HG02759 (cell line): ENCODE data around the gene KPNA6.
"Not testable (repeated sequence)": the region's sequence is repeated elsewhere in the genome, so short reads cannot be mapped to it uniquely, and the experiment has no call there.

ENCODE experiments used
- ATAC-seq: cut with Tn5 transposase; IDR thresholded peaks from one replicate; pipeline ENCODE4 v1.9.1; 2021; ENCODE audit warnings: mild to moderate bottlenecking, moderate library complexity; ENCODE audit not compliant: unreplicated experiment

The KPNA6 gene

DNA sequence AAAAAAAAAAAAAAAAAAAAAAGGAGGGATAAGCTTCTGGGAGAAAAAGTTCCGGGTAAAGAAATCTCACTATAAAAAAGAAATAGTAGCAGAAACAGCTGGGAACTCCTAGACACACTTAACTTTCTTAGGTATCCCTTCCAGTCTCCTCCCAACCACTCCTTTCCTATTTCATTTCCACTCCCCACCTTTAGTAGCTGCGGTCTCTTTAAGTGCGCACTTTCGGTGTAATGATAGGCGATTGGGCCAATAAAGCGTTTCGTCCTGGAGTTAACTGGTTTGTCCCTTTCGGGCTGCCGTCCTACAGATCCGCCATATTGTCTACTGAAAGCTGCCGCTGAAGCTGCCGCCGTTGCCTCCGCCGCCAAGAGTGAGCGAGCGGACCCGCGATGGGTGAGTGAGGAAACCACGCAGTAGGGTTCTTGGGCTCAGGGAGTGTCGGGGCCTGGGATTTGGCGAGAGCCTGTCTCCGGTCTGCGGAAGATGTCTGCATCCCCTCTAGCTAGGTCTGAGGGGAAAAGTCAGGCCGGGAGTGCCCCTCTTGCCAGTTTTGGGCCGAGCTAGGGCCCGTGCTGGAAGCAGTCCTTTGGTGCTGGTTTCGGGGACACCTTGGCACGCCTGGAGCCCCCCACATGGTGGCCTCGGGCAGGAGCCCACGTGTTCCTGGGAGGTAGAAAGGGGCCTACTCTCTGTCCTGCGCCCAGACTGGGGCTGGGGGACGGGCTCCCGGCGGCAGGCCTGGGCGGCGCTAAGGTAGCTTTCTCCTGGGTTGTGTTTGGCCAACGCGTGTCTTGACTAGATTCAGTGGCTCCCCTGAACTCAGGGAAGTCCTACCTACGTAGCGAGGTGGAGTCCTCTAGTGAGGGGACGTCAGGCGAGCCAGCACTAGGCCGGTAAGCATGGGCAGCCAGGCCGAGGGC lies at the start of gene KPNA6:
Gene KPNA6 (plus strand): TSS at position 315 of the 920 bp plus-strand sequence. CDS start 75 bp downstream, at position 390.
- peak; percentile 72 for ATAC-seq

DNA sequence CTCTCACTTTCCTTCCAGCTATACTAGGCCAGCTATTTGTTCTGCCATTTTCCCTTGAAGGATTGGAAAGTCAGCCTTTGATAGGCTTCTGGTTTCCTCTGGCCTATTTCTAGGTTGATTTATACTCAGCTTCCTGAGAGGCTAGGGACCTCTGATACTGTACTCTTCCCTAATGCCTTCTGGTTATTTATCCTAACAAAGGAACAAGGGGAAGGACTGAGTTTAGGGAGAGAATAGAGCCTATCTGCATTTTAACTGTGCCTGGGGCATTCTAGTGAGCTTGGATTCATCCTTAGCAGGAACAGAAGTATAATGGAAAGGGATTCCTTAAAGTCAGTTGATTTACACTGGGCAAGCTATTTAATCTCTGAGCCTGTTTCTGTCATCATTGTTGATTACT lies 46.9 kb upstream of the KPNA6 start:
- ATAC-seq = no peak

DNA sequence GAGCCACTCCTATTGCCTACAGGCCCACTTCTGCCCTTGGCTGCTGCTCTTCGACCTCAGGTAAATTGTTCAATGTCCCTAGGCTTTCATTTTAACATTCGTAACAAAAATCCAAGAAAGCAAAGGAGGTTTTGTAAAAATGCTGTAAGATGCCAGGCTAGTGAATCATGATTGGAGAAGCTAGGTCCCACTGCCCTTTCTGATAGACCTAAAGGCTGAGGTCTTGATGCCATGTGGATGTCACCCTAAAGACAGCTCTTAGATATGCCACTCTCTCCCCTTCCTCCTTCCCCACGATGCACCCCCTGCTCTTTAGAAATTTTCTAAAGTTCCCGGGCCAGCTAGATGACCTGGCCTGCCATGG lies 45.0 kb upstream of the KPNA6 start:
- no peak for ATAC-seq

DNA sequence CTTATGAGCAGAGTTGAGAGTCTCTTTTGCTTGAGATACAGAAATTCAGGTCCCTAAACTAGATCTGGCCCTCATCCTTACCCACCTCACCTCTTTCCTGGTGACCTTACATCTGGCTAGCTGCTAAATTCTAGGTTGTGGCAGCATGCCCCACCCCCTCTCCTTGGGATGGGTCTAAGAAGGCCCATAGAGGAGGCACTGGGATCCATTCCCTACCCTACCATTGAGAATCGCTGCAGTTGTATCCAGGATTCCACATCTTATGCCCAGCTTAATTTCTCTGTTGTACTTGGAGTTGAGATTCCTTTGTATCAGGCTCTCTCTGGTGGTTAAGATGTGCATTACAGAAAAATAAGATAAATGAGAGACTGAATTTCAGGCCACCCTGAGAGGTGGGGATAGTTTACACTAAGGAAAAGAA lies 44.6 kb upstream of the KPNA6 start:
- no peak for ATAC-seq

DNA sequence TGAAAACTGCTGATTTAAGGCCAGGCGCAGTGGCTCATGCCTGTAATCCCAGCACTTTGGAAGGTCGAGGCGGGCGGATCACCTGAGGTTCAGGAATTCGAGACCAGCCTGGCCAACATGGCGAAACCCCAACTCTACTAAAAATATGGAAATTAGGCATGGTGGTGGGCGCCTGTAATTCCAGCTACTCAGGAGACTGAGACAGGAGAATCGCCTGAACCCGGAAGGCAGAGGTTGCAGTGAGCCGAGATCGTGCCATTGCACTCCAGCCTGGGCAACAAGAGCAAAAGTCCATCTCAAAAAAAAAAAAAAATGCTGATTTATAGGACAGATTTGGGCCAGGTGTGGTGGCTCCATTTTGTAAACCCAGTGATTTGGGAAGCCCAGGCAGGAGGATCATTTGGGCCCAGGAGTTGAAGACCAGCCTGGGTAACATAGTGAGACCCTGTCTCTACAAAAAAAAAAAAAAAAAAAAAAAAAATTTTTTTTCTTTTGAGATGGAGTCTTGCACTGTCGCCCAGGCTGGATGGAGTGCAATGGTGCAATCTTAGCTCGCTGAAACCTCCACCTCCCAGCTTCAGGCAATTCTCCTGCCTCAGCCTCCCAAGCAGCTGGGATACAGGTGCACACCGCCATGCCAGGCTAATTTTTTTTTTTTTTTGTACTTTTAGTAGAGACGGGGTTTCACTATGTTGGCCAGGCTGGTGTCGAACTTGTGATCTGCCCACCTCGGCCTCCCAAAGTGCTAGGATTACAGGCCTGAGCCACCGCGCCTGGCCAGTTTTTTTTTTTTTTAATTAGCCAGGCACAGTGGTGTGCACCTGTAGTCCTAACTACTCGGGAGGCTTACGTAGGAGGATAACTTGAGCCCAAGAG lies 42.0 kb upstream of the KPNA6 start:
- not testable (repeated sequence) for ATAC-seq

DNA sequence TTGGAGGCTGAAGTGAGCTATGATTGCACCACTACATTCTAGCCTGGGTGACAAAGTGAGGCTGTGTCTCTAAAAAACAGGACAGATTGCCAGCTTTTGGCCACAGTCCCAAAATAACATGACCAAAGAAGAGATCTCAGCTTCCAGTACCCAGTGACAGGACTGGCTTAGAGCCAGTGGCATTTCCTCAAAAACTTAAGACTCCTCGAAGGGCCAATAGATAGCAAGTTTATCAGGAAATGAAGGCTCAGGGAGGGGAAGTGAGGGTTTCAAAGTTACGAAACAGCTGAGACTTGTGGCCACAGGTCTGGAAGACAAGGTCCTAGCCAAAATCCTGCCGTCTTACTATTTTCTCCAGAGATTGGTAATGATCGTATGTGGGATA lies 41.4 kb upstream of the KPNA6 start:
- no peak for ATAC-seq

DNA sequence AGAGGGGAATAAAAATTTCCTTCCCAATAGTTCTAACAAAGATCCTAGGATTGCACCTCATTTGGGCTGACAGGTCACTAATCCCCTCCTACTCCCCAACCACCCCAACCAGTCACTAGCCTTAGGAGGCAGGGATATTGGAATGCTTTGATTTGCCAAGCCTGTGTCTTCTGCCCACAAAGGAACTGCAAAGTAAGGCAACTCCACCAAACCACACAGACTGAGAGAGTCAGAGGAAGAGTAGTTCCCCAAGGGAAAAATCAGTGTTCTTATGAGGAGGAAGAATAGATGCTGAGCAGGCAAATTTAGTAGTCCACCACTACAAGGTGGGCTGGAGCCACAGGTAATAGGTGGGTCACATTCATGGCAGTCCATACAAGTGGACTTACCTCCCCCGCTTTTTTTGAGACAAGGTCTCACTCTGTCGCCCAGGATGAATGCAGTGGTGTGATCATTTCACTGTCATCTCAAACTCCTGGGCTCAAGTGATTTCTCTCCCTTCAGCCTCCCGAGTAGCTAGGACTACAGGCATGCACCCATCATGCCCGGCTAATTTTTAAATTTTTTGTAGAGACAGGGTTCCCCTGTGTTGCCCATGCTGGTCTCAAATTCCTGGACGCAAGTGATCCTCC lies 38.8 kb upstream of the KPNA6 start:
- ATAC-seq = no peak

DNA sequence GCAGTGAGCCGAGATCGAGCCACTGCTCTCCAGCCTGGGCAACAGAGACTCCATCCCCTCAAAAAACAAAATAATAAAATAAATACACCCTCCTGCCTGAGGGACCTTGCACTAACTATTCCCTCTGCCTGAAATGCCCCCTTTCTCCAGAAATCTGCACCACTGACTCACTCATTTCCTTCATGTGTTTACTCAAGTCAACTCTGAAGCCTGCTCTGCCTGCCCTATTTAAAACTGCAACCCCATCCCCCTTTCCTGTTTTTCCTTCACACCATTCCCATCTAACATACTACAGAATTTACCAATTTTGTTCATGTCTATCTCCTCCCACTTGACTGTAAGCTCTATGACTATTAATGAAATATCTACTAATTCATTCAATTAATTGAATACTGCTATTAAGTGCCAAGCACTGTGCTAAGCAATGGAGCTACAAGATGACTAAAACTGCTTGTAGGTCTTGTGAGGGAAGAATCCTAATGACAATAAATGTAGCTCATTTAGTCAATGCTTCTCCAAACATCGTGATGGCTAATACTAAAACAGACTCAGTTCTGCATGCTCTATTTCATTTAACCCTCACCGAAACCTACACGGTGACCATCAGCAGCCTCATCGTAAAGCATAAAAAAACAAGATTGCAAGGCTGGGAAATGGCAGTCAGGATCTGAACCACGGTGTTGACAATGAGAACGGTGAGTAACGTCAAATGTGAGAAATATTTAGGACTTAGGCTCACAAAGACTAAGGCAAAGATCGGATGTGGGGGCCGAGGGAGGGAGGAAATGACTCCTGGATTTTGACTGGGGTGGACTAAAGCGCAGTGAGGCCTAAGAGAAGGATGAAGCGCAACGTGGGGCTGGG lies 35.9 kb upstream of the KPNA6 start:
- no peak for ATAC-seq

DNA sequence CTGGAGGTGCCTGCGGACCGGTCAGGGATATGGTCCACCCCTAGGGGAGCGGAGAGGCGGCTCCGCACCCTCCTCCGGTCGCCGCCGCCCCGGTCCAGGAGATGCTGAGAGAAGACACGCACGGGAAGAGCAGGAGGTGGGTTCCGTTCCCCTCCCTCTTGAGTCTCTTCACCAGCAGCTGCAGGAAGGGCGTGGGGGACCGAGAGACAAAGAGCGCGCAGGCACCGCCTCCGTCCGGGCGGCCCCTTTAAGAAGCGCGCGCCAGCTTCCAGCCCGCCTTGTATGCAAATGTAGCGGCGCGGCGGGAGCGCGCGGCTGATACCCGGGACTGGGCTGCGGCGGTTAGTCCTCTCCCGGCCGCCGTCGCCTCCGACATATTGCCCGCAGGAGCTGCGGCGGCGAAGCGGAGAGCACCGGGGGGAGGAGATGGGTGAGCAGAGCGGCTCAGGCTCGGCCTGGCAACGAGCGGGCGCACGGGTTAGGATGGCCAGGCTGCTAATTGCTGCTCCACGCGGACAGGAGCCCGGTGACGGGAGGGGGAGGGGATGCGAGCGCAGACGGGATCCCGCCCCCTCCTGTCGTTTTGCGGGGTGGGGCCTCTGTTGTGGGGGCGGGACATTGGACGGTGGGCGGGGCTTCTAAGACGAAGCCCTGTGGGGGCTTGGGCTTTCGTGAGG lies 35.1 kb upstream of the KPNA6 start, which contains the start of gene TMEM39B:
Gene TMEM39B (plus strand): TSS at position 318 of the 677 bp plus-strand sequence. CDS start 109 bp downstream, at position 427.
- peak; percentile 91 for ATAC-seq

DNA sequence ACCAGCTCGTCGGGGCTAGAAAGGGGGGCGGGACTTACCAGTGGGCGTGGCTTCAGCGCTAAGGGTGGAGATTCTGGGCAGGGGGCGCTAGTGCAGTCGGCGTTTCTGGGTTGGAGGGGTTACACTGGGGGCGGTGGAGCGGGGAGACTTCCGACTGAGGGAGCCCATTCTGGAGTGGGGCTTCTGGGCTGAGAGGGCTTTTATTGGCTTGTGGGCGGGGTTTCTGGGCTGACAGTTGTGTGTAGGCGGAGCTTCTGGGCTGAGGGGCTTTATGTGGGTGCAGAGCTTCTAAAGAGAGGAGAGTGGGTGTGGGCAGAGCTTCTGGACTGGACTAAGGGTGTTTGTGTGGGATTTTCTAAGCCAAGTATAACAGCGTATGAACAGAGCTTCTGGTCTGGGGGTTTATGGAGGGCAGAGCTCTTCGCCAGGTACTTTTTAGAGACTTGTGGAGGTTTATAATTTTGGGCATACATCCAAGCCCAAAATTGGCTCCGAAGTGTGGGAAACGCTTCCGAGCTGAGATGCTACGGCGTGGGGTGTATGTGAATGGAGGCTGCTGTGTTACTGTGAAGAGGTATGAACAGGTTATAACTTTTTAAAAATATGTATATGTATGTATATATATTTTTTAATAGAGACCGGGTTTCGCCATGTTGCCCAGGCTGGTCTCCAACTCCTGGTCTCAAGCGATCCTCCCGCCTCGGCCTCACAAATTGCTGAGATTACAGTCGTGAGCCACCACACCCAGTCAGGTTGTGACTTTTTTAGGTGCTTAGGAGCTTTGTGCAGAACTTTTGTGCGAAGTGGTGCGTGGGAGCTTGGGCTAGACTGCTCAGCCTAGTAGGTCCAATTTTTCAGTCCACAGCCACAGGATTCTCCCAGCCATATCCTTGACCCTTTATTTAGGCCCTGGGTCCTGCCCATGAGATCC lies 34.3 kb upstream of the KPNA6 start:
- no peak for ATAC-seq

DNA sequence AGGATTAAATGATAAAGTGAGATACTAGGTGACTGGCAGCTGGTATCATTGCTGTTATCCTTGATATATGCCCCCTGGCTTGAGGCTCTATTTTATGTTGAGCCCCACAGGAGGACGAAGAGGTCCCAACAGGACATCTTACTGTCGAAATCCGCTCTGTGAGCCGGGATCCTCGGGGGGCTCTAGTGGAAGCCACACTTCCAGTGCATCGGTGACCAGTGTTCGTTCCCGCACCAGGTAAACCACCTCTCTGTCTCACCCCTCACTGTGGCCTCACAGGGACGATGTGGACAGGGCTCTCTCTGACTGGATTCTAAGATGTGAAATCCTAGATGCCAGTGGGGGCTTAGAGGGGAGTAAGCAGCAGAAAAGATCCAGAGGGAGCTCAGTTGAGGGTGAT lies 33.0 kb upstream of the KPNA6 start:
- ATAC-seq = no peak

DNA sequence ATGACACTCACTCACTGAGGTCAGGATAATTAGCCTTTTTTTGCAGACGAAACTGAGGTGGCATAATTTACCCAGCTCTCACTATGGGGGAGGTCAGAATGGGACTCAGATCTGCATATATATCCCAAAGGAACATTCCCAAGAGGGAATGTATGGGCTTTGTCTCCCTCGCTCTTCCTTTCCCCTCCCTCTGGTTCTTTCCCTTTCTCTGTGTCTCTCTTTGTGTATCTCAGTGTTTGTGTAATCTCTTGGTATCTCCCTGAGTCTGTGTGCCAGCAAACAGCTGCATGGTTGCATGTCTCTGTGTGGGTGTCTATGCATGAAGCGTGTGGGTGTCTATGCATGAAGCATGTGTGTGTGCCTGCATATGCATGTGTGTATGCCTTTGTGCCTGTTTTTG lies 30.4 kb upstream of the KPNA6 start:
- ATAC-seq = no peak

DNA sequence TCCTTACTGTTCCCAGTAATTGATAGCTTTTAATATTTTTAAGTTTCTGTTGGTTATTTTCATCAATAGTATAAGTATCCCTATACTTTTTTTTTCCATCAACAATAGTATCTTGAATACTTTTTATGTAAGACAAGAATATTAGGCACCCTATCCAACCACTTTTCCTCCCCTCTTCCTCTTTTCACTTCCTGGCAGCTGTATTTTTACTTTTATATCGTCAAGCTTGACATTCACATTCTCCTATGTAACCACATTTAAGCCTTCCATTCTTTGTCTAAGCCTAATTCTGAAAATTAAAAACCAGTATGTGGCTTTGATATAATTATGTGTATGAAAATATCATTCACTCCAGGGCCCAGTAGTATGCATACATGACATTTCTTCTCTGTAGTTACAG lies 25.8 kb upstream of the KPNA6 start:
- no peak for ATAC-seq

DNA sequence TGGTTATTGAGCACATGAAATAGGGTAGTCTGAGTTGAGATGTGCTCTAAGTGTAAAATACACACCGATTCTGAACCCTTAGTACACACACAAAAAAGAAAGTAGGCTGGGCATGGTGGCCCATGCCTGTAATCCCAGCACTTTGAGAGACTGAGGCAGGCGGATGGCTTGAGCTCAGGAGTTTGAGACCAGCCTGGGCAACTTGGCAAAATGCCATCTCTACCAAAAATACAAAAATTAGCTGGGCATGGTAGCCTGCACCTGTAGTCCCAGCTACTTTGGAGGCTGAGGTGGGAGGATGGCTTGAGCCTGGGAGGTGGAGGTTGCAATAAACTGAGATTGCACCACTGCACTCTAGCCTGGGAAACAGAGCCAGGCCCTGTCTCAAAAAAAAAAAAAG lies 21.5 kb upstream of the KPNA6 start:
- ATAC-seq = not testable (repeated sequence)

DNA sequence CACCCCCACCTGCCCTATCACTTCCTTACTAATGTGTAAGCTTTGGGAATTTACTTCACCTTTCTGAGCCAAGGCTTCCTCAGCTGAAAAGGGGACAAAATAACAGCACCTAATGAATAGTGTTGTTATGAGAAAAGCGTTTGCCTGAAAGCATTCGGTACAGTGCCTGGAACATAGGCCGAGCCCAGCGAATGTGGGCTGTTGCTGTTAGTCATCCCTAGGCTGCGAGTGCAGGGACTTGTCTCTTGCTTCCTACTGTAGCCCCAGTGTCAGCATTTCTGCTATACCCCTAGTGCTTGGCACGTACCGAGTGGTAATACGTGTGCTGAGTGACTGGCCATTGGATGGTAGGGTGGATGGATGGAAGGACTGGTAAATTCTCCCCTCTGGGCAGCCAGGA lies 16.7 kb upstream of the KPNA6 start:
- ATAC-seq = no peak

DNA sequence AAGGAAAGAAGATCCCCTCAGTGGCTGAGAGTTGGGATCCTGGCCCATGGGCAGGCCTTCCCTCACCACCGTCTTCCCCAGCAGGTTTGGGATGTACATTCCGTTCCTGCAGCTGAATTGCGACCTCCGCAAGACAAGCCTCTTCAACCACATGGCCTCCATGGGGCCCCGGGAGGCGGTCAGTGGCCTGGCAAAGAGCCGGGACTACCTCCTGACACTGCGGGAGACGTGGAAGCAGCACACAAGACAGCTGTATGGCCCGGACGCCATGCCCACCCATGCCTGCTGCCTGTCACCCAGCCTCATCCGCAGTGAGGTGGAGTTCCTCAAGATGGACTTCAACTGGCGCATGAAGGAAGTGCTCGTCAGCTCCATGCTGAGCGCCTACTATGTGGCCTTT lies 16.3 kb upstream of the KPNA6 start:
- no peak for ATAC-seq

DNA sequence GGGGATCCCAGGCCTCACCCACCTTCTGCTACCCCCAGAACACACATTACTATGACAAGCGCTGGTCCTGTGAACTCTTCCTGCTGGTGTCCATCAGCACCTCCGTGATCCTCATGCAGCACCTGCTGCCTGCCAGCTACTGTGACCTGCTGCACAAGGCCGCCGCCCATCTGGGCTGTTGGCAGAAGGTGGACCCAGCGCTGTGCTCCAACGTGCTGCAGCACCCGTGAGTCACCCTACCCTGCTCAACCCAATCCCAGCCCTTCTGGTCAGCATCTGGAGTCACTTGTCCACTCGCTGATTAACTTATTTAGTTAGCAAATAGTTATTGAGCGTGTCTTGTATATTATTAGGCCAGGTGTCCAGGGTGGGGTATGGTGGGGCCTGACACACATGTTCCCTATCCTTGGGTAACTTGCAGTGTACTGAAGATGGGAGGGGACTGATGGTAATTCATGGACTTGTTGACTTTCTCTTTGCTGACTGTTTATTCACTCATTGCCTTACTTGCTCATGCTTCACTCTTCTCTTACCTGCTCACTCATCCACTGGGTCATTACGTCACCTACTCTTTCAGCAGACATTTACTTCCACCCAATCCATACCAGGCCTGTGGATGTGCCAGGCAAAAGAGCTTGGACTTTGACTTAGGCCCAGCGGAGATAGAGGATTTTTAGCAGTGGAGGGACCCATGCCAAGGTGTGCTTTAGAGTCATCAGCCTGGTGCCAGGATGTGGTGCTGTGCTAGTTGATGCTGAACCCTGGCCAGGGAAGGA lies 12.9 kb upstream of the KPNA6 start:
- ATAC-seq = no peak

DNA sequence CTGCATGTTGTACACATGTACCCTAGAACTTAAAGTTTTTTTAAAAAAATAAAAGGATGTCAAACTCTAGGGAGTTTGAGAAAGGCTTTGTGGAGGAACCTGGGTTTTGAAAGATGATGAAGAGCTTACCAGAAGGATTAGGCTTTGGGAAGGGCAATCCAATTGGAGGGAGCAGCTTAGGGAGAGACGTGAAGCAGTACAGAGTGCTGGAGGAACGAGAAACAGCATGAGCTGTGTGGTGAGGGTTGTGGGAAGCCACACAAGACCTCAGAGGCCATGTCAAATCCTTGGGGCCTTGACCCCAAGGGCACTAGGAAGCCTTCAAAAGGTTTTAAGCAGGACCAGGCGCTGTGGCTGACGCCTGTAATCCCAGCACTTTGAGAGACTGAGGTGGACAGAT lies 8.4 kb upstream of the KPNA6 start:
- no peak for ATAC-seq
